ENCODE results near the gene AGAP9.
"Not testable (repeated sequence)": the region's sequence is repeated elsewhere in the genome, so short reads cannot be mapped to it uniquely, and the experiment has no call there.

- TF ChIP-seq POLR2A, CTCF (IDR thresholded peaks at IDR 0.05): not testable (repeated sequence)
Observed at GRCh38 chr10:47467957-47468356, 55.5 kb downstream of the AGAP9 start.

All from esophagus squamous epithelium (tissue), 4 donors.